T-helper 17 cell (primary cell): Measurements from ENCODE around the gene DAPK1. TPM values are rescaled to one million over a fixed set of nuclear protein-coding genes. Genes with fewer than 3 reads are reported as not detected.

Experiments
- ATAC-seq: fragments of 150-1000 bp; cut with Tn5 transposase; 2 replicates; pipeline ENCODE4 v1.10.0; 2021; ENCODE audit warnings: mild to moderate bottlenecking, moderate library complexity
- DNase-seq, 3 donors: peaks; one replicate each; pipeline versions ENCODE4 v3.0.0 to v3.0.0-alpha.2; 2020 to 2021
- H3K9me3 ChIP-seq: one replicate; pipeline ENCODE4 v1.7.0; 2013; ENCODE audit warnings: low read length, mild to moderate bottlenecking; ENCODE audit not compliant: control insufficient read depth, poor library complexity, severe bottlenecking
- H3K27ac Mint-ChIP-seq: one replicate; pipeline ENCODE4 v1.8.0; 2022; ENCODE audit warnings: mild to moderate bottlenecking, moderate library complexity, mixed read lengths
- H3K27me3 Mint-ChIP-seq: one replicate; pipeline ENCODE4 v1.8.0; 2022; ENCODE audit warnings: mixed read lengths
- H3K36me3 Mint-ChIP-seq: one replicate; pipeline ENCODE4 v1.8.0; 2022; ENCODE audit warnings: low read depth, mixed read lengths
- H3K4me1 Mint-ChIP-seq: one replicate; pipeline ENCODE4 v1.8.0; 2022; ENCODE audit warnings: mild to moderate bottlenecking, mixed read lengths
- H3K4me3 Mint-ChIP-seq: one replicate; pipeline ENCODE4 v1.8.0; 2022; ENCODE audit warnings: mild to moderate bottlenecking, moderate library complexity, mixed read lengths
- total RNA-seq, 4 donors: library from RNA in 2 of 4; stranded (reverse) in 2 of 4; gene quantifications; one replicate each; pipeline ENCODE4 v1.2.3 and lab custom pipeline; 2022 to 2026

The DAPK1 gene
- total RNA-seq, 2 donors from 2014 or later, result 1.7 to 3.2 TPM

- Mint-ChIP-seq H3K27ac (no peak overlapping the region), H3K4me1 (peaks cover 21% of the 10 kb centered on the region), H3K27me3 (peaks cover 12% of the 10 kb centered on the region), H3K36me3 (no peaks in the 10 kb centered on the region), H3K4me3 (no peak overlapping the region)
- DNase-seq (no peak), ATAC-seq (no peak)
- no peaks in the 10 kb centered on the region for H3K9me3 ChIP-seq
Measured at GRCh38 chr9:87682618-87683017, 185.0 kb downstream of the DAPK1 start.

GRCh38 chr9:87683751-87684626 lies 186.3 kb downstream of the DAPK1 start:
- no peaks in the 10 kb centered on the region for H3K27me3 Mint-ChIP-seq
- H3K4me1 Mint-ChIP-seq, result peaks cover 17% of the 10 kb centered on the region
- no peak overlapping the region for H3K27ac Mint-ChIP-seq
- H3K36me3 Mint-ChIP-seq, result no peaks in the 10 kb centered on the region
- no peak overlapping the region for H3K4me3 Mint-ChIP-seq
- no peaks in the 10 kb centered on the region for H3K9me3 ChIP-seq
- no peak for DNase-seq
- ATAC-seq, result no peak

GRCh38 chr9:87684627-87685219 lies 187.1 kb downstream of the DAPK1 start:
- Mint-ChIP-seq H3K27ac (peak overlapping the region; percentile 67), H3K27me3 (no peaks in the 10 kb centered on the region), H3K4me3 (no peak overlapping the region), H3K4me1 (peaks cover 17% of the 10 kb centered on the region), H3K36me3 (no peaks in the 10 kb centered on the region)
- no peak for ATAC-seq
- H3K9me3 ChIP-seq, result no peaks in the 10 kb centered on the region
- no peak for DNase-seq

DNA sequence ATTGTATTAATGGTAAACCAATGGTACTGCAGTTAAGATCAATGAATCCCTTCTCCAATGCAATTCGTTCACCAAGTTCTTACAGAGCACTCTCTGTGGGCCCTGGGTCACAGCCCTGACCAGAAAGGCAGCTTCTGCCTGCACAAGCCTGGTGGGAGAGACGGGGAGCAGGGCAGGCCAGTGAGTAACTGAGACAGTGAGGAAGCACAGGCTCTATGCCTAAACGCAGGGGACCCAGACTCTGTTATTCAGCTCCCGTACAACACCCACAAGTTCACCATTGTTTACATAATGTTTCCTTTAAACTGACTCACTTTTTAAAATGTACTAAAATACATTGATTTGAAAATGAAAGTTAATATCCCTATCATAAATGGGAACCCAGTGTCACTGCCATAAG lies 187.8 kb downstream of the DAPK1 start:
- no peaks in the 10 kb centered on the region for H3K9me3 ChIP-seq
- Mint-ChIP-seq H3K4me3 (peak overlapping the region; percentile 75), H3K4me1 (peaks cover 17% of the 10 kb centered on the region), H3K36me3 (no peaks in the 10 kb centered on the region), H3K27me3 (no peaks in the 10 kb centered on the region), H3K27ac (peak overlapping the region; percentile 67)
- ATAC-seq (no peak), DNase-seq (no peak)

DNA sequence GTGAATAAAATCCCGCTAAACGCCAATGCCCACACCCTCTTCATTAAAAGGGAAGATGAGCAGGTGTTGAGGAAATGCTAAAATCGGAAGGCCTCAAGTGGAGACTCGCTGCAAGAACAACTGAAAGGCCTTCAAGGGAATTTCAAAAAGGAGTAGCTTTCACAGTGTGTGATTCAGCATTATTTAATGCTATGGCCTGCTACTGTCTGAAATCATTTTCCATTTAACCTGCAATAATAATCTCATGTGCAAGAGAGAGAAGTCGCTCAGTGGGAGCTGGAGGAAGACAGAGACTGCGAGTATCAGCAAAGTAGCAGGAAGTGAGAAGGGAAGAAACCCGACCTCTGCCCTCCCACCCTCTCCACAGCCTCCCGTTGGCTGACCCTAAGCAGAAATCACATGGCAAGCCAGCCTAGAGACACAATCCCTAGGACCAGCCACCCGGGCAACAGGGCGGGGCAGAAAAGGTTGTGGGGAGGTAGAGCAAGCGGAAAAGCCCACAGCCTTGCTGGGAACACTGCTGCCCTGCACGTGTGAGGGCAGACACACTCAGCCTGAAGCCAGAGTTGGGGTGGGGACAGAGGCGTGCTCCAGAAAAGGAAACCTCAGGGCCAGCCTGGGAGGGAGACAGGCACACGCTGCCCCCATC lies 188.3 kb downstream of the DAPK1 start:
- peak overlapping the region; percentile 67 for H3K27ac Mint-ChIP-seq

GRCh38 chr9:87686520-87687090 lies 188.9 kb downstream of the DAPK1 start:
- DNase-seq (no peak), ATAC-seq (no peak)
- H3K9me3 ChIP-seq, result no peaks in the 10 kb centered on the region
- no peaks in the 10 kb centered on the region for H3K36me3 Mint-ChIP-seq
- H3K4me1 Mint-ChIP-seq, result peaks cover 17% of the 10 kb centered on the region
- peak overlapping the region; percentile 67 for H3K27ac Mint-ChIP-seq
- no peaks in the 10 kb centered on the region for H3K27me3 Mint-ChIP-seq
- no peak overlapping the region for H3K4me3 Mint-ChIP-seq

More for the DNA sequence above, 188.3 kb downstream of the DAPK1 start:
- DNase-seq (no peak), ATAC-seq (peak; percentile 44)
- peaks cover 17% of the 10 kb centered on the region for H3K4me1 Mint-ChIP-seq
- no peaks in the 10 kb centered on the region for H3K27me3 Mint-ChIP-seq
- H3K4me3 Mint-ChIP-seq, result peak overlapping the region; percentile 75
- no peaks in the 10 kb centered on the region for H3K9me3 ChIP-seq
- no peaks in the 10 kb centered on the region for H3K36me3 Mint-ChIP-seq

- H3K36me3 Mint-ChIP-seq, result no peaks in the 10 kb centered on the region
- no peak overlapping the region for H3K27ac Mint-ChIP-seq
- ATAC-seq, result no peak
- no peak for DNase-seq
- H3K4me1 Mint-ChIP-seq, result peaks cover 17% of the 10 kb centered on the region
- H3K9me3 ChIP-seq, result no peaks in the 10 kb centered on the region
- no peak overlapping the region for H3K4me3 Mint-ChIP-seq
- no peaks in the 10 kb centered on the region for H3K27me3 Mint-ChIP-seq
Measured at GRCh38 chr9:87687207-87687606, 189.5 kb downstream of the DAPK1 start.

DNA sequence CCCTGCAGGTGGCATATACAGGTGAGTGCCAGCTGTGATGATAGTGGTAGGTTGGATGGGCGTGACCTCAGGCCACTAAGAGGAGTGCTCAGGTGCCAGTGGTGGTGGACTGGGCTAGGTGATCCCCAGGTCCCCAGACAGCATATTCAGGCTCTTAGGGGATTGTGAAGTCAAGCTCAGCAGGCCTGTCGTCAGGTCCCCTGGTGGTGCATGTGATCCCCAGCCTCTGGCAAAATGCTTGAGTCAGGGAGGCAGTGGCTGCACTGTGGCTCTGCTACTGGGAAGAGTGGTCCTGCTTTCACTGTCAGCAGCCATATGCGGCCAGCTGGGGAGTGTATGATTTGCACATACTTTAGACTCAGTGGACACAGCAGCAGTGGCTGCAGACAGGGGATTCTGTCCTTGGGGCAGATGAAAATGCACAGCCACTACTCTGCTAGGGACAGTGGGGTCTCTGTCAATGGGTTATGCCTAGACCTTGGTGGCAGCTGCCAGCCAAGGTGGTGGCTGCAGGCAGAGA lies 196.6 kb downstream of the DAPK1 start:
- Mint-ChIP-seq H3K4me1 (no peaks in the 10 kb centered on the region), H3K27ac (no peak overlapping the region), H3K27me3 (no peaks in the 10 kb centered on the region), H3K36me3 (no peaks in the 10 kb centered on the region), H3K4me3 (no peak overlapping the region)
- ATAC-seq, result no peak
- H3K9me3 ChIP-seq, result no peaks in the 10 kb centered on the region
- no peak for DNase-seq

DNA sequence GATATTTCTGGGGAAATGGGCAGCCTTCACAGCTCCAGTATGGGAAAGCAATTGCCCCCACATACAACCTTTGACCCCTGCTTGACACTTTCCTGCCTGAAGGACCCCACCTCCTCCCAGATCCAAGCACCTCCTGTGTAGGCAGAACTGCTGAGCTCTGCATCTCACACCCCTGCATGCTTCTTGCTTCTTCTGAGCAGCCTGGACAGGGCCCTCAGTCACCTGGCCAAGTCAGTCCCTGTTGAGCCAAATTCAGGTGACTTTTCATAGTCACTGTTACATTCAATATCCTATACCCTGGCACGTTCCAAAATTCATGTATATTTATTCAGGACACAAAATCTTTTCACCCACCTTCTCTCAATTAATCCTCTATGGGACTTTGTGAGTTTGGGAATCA lies 197.9 kb downstream of the DAPK1 start:
- Mint-ChIP-seq H3K4me1 (no peaks in the 10 kb centered on the region), H3K27me3 (no peaks in the 10 kb centered on the region), H3K27ac (no peak overlapping the region), H3K4me3 (no peak overlapping the region), H3K36me3 (no peaks in the 10 kb centered on the region)
- H3K9me3 ChIP-seq, result no peaks in the 10 kb centered on the region
- DNase-seq (no peak), ATAC-seq (no peak)

DNA sequence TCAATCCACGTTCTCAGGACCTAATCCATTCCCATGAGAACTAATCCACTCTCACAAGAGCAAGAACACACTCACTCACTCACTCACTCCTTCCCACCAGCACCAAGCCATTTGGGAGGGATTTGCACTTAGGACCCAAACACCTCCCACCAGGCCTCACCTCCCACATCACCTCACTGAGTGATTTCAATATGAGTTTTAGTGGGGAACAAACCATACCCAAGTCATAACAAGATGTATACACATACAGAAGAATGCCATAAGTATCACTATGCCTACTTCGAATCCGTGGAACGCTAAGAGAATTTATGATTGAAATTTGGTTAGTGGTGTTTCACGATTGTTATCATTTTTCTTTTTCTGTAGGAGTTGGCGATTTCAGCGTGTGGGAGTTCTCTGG lies 199.0 kb downstream of the DAPK1 start:
- no peak for DNase-seq
- Mint-ChIP-seq H3K27ac (no peak overlapping the region), H3K36me3 (no peaks in the 10 kb centered on the region), H3K4me1 (no peaks in the 10 kb centered on the region), H3K4me3 (no peak overlapping the region), H3K27me3 (no peaks in the 10 kb centered on the region)
- ATAC-seq, result no peak
- no peaks in the 10 kb centered on the region for H3K9me3 ChIP-seq

DNA sequence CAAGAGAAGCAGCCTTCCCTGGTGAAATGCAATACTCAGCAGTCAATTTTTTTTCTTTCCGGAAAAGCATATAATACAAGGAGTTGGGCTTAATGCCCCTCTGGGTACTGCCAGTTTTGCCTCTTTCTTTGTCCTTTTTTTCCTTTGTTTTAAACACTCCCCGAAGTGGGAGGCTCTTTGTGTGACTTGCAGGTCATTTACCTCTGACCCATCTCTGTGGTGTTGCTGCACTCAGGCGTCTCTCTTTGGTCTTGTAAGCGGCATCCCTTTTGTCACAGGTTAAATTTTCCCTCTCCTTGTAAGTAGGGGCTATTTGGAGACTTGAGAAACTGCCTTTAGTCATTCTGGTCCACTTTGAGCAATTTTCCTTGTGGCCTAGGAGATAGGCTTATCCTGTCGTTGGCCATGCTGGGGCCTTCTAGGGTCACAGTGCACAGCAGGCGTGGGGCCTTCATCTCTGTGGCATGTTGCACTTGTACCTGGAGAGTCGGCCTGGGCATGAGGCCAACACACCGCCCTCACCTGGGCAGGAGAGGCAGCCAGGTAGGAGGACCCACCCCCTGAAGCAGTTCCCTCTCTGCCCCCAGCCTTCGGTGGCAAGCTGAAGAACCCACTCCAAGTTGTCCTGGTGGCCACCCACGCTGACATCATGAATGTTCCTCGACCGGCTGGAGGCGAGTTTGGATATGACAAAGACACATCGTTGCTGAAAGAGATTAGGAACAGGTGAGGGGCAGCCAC lies 200.6 kb downstream of the DAPK1 start:
- ATAC-seq (no peak), DNase-seq (no peak)
- H3K4me1 Mint-ChIP-seq, result peaks cover 5% of the 10 kb centered on the region
- no peak overlapping the region for H3K4me3 Mint-ChIP-seq
- H3K9me3 ChIP-seq, result no peaks in the 10 kb centered on the region
- no peak overlapping the region for H3K27ac Mint-ChIP-seq
- H3K36me3 Mint-ChIP-seq, result no peaks in the 10 kb centered on the region
- no peaks in the 10 kb centered on the region for H3K27me3 Mint-ChIP-seq

DNA sequence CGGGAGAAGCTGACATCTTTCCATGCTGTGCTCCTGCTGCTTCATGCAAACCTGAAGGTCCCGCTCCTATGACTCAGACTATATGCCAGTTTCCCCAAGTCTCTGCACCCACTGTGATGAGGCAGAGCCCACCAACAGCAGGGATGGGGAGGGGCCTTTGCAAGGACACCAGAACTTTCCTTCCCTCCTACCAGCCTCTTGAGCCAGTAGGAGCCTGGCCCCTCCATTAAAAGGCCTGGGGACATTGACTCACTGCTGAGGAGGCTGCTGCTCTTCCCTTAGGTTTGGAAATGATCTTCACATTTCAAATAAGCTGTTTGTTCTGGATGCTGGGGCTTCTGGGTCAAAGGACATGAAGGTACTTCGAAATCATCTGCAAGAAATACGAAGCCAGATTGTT lies 202.2 kb downstream of the DAPK1 start:
- Mint-ChIP-seq H3K4me1 (peaks cover 5% of the 10 kb centered on the region), H3K36me3 (no peaks in the 10 kb centered on the region), H3K4me3 (no peak overlapping the region), H3K27me3 (no peaks in the 10 kb centered on the region), H3K27ac (peak overlapping the region; percentile 21)
- no peak for DNase-seq
- no peaks in the 10 kb centered on the region for H3K9me3 ChIP-seq
- no peak for ATAC-seq
